Measurements from ENCODE around the gene EVI5L.
A peak's percentile ranks its signal among the peaks of the same experiment; 100 is the strongest.

Gene EVI5L

DNA sequence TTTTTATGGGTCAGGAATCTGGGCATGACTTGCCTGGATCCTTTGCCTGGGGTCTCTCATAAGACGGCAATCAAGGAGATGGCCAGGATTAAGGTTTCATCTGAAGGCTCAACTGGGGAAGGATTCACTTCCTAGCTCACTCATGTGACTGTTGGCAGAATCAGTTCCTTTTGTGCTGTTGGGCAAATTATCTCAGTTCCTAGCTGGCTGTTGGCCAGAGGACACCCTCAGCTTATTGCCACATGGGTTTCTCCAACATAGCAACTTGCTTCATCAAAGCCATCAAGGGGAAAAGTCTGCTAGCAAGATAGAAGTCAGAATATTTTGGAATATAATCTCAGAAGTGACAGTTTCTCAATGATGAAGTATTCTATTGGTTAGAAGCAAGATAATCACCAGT is 12.2 kb upstream of the EVI5L start:
- DNase-seq (ENCODE audit: low read depth): no peak

DNA sequence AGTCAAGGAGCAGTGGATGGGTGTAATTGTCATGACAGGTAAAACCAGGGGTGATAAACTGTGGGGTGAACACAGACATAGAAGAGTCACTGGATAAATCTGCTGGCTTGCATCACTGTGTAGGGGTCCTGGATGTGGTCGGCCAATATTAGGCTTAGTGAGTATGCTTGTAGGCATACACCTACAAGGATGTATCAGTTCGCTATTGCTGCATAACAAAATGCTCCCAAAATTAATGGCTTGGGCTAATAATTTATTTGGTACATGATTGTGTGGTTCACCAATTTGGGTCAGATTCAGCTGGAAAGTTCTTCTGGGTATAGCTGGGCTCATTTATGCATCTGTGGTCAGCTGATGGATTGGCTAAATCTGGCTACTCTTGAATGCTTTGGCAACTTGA is 11.2 kb upstream of the EVI5L start:
- no peak for DNase-seq (ENCODE audit: low read depth)

DNA sequence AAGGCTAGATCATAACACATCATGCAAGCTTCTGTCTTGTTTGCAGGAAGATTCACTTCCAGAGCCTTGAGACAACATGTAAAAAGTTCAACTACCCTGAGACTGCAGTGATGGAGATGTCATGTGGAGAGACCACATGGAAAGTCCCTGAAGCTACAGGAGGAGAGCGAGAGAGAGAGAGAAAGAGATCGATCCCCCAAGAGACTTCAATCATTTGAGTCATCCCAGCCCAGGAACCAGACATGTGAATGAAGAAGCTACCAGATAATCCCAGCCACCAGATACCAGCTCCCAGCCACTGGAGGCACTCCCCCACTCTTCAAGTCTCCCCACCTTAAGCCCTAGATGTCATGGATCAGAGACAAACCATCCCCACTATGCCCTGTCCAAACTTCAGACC is 10.7 kb upstream of the EVI5L start:
- DNase-seq (ENCODE audit: low read depth): no peak

DNA sequence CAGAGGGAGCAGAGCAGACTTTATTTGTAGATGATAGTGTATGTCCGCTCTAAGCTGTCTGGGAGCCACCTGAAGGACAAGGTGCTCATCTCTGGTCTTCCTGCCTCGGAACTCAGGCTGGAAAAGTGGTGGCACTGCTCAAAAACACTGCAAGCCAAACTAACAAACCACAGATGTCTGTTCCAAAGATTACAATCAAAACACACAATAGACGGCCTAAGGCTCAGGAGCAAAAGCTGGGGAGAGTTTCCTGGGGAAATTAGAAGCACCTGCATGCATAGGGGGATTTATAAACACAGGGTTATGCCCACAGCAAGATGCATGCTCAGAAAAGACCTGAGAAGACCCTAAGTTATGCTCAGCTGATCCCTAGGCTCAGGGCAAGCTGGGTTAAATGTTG is 9.4 kb upstream of the EVI5L start:
- no peak for DNase-seq (ENCODE audit: low read depth)

DNA sequence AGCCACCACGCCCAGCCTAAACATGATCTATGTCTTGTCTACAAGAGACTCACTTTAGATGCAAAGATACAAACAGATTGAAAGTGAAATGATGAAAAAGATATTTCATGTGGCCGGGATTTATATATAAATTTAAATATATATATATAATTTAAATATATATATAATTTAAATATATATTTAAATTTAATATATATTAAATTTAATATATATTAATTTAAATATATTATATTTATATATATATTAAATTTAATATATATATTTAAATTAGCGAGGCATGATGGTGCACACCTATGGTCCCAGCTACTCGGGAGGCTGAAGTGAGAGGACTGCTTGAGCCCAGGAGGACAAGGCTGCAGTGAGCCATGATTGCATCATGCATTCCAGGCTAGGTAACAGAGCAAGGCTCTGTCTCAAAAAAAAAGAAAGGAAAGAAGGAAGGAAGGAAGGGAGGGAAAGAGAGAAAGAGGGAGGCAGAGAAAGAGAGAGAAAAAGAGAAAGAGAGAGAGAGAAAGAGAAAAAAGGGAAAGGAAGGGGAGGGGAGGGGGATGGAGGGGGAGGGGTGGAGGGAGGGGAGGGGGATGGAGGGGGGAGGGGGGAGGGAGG is 7.0 kb upstream of the EVI5L start:
- no peak for DNase-seq (ENCODE audit: low read depth)

DNA sequence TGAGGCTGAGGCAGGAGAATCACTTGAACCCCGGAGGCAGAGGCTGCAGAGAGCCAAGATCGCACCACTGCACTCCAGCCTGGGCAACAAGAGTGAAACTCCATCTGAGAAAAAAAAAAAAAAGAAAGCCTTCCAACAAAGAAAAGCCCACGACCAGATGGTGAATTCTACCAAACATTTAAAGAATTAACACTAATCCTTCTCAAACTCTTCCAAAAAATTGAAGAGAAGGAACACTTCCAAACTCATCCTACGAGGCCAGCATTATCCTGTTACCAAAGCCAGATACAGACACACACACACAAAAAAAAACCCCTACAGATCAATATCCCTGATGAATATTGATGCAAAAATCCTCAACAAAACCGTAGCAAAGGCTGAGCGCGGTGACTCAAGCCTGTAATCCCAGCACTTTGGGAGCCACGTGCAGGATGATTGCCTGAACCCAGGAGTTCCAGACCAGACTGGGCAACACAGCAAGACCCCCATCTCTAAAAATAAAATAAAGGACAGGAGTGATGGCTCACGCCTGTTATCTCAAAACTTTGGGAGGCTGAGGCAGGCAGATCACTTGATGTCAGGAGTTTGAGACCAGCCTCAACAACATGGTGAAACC is 6.2 kb upstream of the EVI5L start:
- DNase-seq (ENCODE audit: low read depth): no peak

DNA sequence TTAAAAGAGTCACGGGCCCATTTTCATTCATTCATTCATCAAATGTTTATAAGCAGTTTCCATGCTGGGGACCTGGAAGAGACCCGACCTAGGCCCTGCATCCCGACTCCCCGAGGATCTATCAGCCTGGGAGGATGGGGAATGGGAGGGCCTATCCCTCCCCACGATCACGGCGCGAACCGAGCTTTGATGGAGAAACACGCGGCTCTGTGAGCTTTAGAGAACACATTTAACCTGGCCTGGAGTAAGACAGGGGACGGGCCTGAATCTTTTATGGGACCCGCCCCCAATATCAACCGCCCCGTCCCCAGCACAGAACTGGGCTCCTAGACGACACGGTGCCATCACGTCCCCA is 875 bp upstream of the EVI5L start:
- no peak for DNase-seq (ENCODE audit: low read depth)

DNA sequence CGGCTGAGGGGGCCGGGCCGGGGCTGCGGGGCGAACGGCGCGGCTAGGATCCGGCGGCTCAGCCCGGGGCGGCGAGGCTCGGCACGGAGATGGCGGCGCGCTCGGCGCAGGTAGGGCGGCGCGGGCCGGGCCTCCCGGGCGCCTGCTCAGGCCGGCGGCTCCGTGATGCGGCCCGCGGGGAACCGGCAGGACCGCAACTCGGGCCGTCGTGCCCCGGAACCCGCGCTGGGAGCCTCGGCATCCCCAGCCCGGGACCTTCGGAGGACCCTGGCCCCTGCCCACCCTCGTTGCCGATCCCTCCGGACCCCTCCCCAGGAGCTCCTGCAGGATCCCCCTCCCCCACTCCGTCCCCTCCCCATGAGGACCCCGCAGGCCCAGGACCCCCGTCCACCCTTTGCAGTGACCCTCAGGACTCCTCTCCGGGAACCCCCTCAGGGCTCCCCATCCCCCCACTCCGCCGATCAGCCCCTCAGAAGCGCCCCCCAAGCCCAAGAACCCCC is 304 bp downstream of the EVI5L start:
- no peak for DNase-seq (ENCODE audit: low read depth)

DNA sequence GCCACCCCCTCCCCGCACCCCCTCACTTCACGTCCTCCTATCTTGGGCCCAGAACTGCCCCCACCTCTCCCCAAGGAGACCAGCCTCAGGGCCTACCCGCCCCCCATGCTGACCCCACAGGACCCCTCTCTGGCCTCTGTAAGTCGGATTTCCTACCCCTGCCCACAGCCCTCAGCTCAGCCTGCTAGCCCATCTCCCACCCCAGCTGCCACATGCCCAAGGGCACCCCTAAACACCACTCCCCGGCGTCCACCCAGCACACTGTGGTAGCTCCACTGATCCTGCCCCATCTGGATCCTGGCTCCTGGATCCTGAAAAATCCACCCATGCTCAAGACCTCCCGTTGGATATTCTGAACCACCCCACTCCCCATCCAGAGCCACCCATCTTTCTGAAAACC is 805 bp downstream of the EVI5L start:
- no peak for DNase-seq (ENCODE audit: low read depth)

DNA sequence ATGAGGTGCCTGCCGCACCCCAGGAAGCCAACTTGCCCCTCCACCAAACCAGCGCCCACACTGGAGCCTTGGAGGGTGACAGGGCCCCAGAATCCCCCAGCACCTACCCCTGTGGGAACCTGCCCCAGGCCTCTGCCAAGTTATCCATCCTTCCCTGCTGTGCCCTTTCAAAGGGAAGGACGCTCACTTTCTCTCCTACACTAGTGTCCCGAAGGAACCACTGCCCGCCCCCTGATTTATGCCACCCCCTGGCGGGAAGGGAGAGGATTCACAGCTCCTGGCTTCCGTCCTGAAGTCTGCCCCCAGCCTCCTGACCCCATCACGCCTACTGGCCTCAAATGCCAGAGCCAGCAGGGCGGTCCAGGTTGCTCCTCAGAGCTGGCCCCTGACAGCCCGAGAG is 1.4 kb downstream of the EVI5L start:
- DNase-seq (ENCODE audit: low read depth): peak; percentile 36

DNA sequence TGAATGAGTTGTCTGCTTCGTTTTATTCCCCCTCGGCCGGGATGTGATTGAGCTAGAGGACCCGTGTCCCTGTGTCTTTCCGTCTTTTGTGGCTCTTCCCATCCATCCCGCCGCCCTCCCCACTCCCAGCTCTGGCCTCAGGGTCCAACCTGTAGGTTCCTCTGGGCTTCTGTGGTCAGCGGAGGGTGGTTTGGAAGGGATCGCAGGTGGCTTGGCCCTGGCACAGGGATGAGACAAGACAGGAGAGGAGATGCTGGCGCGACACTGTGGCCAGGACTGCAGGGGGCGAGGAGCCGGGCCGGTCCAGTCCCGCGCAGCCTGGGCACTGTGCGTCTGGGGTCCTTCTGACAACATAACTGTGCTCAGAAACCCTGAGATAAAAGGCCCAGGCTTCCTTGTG is 2.0 kb downstream of the EVI5L start:
- no peak for DNase-seq (ENCODE audit: low read depth)

DNA sequence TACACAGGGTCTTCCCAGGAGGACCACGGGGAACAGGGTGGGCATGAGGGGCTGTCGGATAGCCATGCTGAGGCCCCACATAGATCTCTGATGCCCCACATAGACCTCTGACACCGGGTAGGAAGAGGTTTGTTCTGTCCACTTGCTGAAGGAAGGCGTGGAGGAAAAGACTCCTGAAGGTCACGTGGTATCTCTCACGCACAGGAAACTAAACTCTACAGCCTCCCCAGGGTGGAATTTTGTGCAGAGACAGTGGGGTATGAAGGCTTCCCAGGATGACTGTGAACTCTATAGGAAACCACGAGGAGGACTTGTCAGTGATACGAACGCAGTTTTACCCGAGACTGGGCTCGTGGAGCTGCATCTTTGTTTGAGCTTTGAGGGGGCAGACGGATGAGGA is 2.8 kb downstream of the EVI5L start:
- no peak for DNase-seq (ENCODE audit: low read depth)

DNA sequence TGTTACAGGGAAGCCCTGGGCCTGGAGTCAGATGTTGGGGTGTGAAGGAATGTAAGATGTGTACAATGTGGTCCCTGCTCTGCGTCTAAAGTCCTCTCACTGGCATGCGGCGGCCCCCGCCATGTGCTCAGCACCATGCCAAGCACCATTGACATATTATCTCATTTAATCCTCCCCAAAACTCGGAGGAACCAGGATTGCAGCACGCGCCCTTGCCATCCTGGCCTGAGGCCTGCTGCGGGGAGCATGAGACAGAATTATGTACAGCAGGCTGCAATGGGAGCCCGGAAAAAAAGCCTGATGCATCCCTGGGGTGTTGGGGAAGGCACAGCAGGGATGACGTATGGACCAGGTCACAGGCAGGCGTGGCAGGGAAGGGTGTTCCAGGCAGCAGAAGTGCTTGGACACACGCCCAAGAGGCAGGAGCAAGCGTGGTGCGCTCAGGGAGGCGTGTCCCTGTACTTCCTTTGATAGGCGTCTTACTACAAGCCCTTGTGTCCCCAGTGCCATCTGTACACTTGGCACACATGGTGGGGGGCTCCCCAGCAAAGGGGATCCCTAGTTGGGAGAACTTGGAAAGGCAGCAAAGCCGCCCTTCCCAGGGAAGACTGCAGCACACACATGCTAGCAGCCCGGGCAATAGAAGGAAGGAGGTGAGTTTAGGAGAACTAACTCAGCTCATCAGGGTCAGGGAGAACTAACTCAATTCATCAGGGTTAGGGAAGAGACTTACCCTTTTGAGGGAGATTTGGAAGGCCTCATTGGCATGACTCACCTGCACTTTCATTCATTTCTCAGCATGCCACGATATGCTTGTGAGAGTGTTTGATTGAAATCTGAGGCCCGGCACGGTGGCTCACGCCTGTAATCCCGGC is 3.4 kb downstream of the EVI5L start:
- peak; percentile 62 for DNase-seq (ENCODE audit: low read depth)

DNA sequence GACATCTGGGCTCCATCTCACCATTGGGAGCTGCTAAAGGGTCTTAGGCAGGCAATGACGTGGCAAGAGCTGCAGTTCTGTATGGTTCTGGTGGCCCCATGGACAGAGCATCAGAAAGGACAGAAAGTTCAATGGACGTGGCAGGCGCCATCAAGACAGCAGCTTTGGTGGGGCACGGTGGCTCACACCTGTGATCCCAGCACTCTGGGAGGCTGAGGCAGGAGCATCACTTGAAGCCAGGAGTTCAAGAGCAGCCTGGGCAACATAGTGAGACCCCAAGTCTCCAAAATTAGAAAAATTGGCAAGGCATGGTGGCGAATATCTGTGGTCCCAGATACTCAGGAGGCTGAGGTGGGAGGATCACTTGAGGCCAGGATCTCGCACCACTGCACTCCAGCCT is 9.5 kb downstream of the EVI5L start:
- DNase-seq (ENCODE audit: low read depth): no peak

DNA sequence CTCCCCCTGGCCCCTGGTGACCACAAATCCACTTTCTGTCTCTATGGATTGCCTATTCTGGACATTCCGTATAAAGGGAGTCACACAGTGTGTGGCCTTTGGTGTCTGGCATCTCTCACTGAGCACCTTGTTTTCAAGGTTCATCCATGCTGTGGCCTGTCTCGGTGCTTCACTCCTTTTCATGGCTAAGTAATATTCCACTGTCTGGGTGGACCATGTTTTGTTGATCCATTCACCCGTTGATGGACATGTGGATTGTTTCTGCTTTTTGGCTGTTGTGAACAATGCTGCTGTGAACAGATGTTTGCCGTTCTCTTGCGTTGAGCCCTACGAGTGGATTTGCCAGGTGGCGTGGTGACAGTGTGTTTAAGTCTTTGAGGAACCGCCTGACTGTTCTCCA is 10.6 kb downstream of the EVI5L start:
- no peak for DNase-seq (ENCODE audit: low read depth)

DNA sequence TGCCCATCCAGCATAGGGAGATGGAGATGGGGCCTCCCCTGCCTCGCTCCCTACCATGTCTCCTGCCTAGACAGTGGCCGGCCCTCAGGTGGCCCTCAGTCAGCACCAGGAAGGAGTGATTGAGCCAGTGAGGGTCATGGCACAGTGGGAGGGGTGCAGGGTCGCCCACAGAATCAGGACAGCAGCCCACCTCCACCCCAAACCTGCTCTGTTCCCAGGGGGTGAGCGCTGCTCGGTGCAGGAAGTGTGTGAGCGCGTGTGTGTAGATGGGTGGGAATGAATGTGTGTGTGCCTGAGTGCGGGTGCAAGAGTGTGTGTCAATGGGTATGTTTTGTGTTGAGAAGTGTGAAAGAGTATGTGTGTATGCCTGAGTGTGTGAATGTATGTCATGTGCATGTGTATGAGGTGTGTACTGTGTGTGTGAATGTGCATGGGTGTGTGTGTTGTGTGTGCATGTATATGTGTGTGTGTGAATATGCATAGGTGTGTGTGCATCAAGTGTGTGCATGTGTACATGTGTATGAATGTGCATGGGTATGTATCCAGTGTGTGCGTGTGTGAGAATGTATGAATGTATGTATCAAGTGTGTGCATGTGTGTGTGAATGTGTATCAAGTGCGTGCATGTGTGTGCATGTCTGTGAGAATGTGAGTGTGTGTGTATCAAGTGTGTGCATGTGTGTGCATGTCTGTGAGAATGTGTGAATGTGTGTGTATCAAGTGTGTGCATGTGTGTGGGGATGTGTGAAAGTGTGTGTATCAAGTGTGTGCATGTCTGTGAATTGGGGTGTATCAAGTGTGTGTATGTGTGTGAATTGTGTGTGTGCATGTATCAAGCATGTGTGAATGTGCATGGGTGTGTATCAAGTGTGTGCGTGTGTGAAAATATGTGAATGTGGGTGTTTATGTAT is 12.0 kb downstream of the EVI5L start:
- DNase-seq (ENCODE audit: low read depth): no peak

DNA sequence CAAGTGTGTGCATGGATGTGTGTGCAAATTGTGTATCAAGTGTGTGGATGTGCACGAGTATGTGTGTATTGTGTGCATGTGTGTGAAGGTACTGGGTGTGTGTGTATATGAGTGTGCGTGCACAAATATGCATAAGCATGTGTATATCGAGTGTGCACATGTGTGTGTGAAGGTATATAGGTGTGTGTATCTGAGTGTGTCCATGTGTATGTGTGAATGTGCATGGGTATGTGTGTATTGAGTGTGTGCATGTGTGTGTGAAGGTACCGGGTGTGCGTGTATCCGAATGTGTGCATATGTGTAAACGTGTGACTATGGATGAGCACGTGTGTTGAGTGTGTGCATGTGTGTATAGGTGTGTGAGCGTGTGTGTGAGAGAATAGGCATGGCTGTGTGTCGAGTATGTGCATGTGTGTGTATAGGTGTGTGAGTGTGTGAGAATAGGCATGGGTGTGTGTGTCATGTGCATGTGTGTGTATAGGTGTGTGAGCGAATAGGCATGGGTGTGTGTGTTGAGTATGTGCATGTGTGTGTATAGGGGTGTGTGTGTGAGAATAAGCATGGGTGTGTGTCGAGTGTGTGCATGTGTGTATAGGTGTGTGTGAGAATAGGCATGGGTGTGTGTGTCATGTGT is 12.8 kb downstream of the EVI5L start:
- DNase-seq (ENCODE audit: low read depth): no peak

DNA sequence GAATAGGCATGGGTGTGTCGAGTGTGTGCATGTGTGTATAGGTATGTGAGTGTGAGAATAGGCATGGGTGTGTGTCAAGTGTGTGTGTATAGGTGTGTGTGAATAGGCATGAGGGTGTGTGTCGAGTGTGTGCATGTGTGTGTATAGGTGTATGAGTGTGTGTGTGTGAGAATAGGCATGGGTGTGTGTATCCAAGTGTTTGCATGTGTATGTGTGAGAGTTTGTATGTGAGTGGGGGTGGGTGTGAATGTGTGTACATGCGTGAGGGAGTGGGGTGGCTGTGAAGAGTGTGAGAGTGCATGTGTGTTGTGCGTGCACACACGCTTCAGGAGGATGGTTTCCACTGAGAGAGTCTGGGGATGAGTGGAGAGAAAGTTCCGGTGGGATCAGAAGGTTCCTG is 13.5 kb downstream of the EVI5L start:
- DNase-seq (ENCODE audit: low read depth): no peak

DNA sequence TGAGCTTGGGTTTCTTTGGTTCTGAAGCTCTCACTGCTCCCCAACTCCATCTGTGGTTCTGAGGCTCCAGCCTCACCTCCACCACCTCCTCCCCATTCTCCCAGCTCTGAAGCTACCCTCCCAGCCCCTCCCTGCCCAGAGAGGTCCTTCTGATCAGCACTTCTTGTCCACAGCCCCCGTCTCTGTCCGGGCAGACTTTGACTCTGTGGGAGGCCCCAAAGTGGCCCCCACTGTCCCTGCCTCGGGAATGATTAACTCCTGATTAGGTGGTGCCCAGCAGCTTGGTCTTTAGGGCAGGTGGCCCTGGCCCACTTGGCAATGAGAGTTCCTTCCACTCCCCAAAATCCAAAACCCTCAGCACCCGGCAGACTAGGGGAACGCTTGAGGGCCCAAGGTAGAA is 14.4 kb downstream of the EVI5L start:
- DNase-seq (ENCODE audit: low read depth): no peak

DNA sequence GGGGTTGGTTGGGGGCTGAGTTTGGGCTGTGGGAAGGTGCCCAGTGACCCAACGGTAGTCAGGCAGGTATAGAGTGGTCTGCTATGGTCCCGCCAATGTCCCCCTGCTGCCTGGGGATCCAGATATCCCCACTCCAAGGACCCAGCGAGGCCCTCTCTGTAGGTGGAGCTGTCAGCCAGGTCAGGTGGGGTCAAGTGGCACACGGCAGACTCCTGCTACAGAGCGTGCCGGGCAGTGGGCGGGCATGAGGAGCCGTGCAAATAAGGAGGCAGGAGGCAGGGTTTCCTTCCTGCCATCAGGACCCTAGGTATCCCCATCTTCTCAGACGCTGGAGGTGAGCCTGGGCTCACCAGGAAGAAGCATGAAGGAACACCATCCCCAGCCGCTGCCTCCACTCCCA is 14.9 kb downstream of the EVI5L start:
- DNase-seq (ENCODE audit: low read depth): no peak

DNA sequence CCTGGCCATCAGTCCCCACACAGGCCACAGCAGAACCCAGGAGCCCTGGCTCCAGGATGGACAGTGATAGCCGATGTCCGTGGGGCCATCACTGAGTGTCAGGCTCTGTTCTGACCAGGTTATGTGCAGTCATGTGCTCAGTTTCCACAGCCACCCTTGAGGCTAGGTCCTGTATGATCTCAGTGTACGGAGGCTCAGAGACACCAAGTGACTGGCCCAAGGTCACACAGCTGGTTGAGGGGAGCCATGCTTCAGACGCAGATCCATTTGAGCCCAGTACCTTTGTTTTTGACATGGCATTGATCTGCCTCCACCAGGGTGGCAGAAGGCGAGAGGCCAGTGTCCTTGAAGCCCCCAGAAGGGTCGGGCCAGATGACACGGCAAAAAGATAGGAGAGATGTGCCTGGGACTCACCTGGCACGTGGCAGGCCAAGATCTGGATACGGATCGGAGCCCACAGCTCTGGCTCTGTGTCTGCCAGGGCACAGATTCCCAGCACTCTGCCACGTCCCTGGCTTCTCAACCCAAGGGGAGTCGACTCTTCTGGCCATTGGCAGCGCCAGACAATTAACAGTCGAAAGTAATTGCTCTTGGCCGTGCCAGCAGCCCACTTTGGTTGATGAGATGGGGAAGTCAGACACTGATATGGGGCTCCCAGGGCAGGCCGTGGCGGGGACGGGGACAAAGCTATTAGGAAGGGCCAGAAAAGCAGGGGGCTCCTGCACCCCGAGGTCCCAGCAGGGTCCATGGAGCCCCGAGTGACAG is 15.6 kb downstream of the EVI5L start:
- DNase-seq (ENCODE audit: low read depth): no peak
